Mucosa of rectum (tissue), 2 donors: ENCODE measurements around the gene TRIM8.
A peak's percentile ranks its signal among the peaks of the same experiment; 100 is the strongest.

Source experiments
- H3K27ac ChIP-seq, 2 donors: one replicate each; pipeline ENCODE4 v1.7.0; 2013; ENCODE audit warnings: inconsistent platforms in 2 of 2, low read depth in 2 of 2, low read length in 2 of 2
- H3K27me3 ChIP-seq, 2 donors: one replicate each; pipeline ENCODE4 v1.7.0; 2013; ENCODE audit warnings: low read length in 2 of 2; ENCODE audit not compliant: control insufficient read depth in 2 of 2, insufficient read depth in 2 of 2
- H3K36me3 ChIP-seq, 2 donors: one replicate each; pipeline ENCODE4 v1.7.0; 2013; ENCODE audit warnings: low read length in 2 of 2; ENCODE audit not compliant: control insufficient read depth in 2 of 2, insufficient read depth in 2 of 2
- H3K4me1 ChIP-seq, 2 donors: one replicate each; pipeline ENCODE4 v1.7.0; 2013; ENCODE audit warnings: low read length in 2 of 2, mild to moderate bottlenecking in 1 of 2; ENCODE audit not compliant: control insufficient read depth in 2 of 2, insufficient read depth in 2 of 2
- H3K4me3 ChIP-seq, 2 donors: one replicate each; pipeline ENCODE4 v1.7.0; 2013; ENCODE audit warnings: low read length in 2 of 2
- H3K9ac ChIP-seq, 2 donors: one replicate each; pipeline ENCODE4 v1.7.0; 2013; ENCODE audit warnings: low read length in 2 of 2, low read depth in 1 of 2, mild to moderate bottlenecking in 1 of 2
- H3K9me3 ChIP-seq, 2 donors: one replicate each; pipeline ENCODE4 v1.7.0; 2013; ENCODE audit warnings: low read length in 2 of 2; ENCODE audit not compliant: control insufficient read depth in 2 of 2
- donor health status: healthy.
- donor health status: Normal muscosa, but diverticular disease.

TRIM8 gene

GRCh38 chr10:102675666-102676533 is 31.6 kb downstream of the TRIM8 start:
- peak overlapping the region in 1 of 2 donors; percentile 24 for H3K9ac ChIP-seq
- H3K4me3 ChIP-seq: no peak overlapping the region
- H3K27ac ChIP-seq: peak overlapping the region; percentile 22 to 57
- H3K36me3 ChIP-seq: no peaks in the 10 kb centered on the region
- H3K4me1 ChIP-seq: peaks cover 24 to 35% of the 10 kb centered on the region in 2 donors
- no peaks in the 10 kb centered on the region for H3K9me3 ChIP-seq
- no peaks in the 10 kb centered on the region for H3K27me3 ChIP-seq

GRCh38 chr10:102676534-102677315 is 32.4 kb downstream of the TRIM8 start:
- peak overlapping the region in 1 of 2 donors; percentile 24 for H3K9ac ChIP-seq
- H3K9me3 ChIP-seq: no peaks in the 10 kb centered on the region
- H3K36me3 ChIP-seq: no peaks in the 10 kb centered on the region
- H3K27me3 ChIP-seq: no peaks in the 10 kb centered on the region
- H3K4me3 ChIP-seq: no peak overlapping the region
- peak overlapping the region; percentile 17 to 57 for H3K27ac ChIP-seq
- H3K4me1 ChIP-seq: peaks cover 24 to 35% of the 10 kb centered on the region in 2 donors

GRCh38 chr10:102677331-102678067 is 33.2 kb downstream of the TRIM8 start:
- Histone ChIP-seq H3K27me3 (no peaks in the 10 kb centered on the region), H3K4me1 (peaks cover 24 to 35% of the 10 kb centered on the region in 2 donors), H3K36me3 (no peaks in the 10 kb centered on the region), H3K9ac (no peak overlapping the region), H3K4me3 (no peak overlapping the region), H3K27ac (peak overlapping the region in 1 of 2 donors; percentile 3), H3K9me3 (no peaks in the 10 kb centered on the region)

GRCh38 chr10:102678068-102678400 is 33.8 kb downstream of the TRIM8 start:
- H3K36me3 ChIP-seq: no peaks in the 10 kb centered on the region
- H3K9ac ChIP-seq: no peak overlapping the region
- H3K27me3 ChIP-seq: no peaks in the 10 kb centered on the region
- H3K9me3 ChIP-seq: no peaks in the 10 kb centered on the region
- peaks cover 24 to 35% of the 10 kb centered on the region in 2 donors for H3K4me1 ChIP-seq
- H3K4me3 ChIP-seq: no peak overlapping the region
- H3K27ac ChIP-seq: peak overlapping the region in 1 of 2 donors; percentile 3

- no peak overlapping the region for H3K9ac ChIP-seq
- peak overlapping the region in 1 of 2 donors; percentile 9 for H3K27ac ChIP-seq
- H3K9me3 ChIP-seq: no peaks in the 10 kb centered on the region
- no peaks in the 10 kb centered on the region for H3K36me3 ChIP-seq
- H3K4me1 ChIP-seq: peaks cover 23 to 28% of the 10 kb centered on the region in 2 donors
- peak overlapping the region in 1 of 2 donors; percentile 26 for H3K4me3 ChIP-seq
- no peaks in the 10 kb centered on the region for H3K27me3 ChIP-seq
Measured at GRCh38 chr10:102678842-102679289, 34.6 kb downstream of the TRIM8 start.

- Histone ChIP-seq H3K4me3 (no peak overlapping the region), H3K27ac (no peak overlapping the region), H3K9ac (no peak overlapping the region), H3K36me3 (no peaks in the 10 kb centered on the region), H3K4me1 (peaks cover 16 to 24% of the 10 kb centered on the region in 2 donors), H3K9me3 (no peaks in the 10 kb centered on the region), H3K27me3 (no peaks in the 10 kb centered on the region)
Measured at GRCh38 chr10:102679596-102679995, 35.3 kb downstream of the TRIM8 start.

GRCh38 chr10:102681696-102682095 is 37.4 kb downstream of the TRIM8 start:
- no peaks in the 10 kb centered on the region for H3K9me3 ChIP-seq
- no peak overlapping the region for H3K27ac ChIP-seq
- H3K9ac ChIP-seq: no peak overlapping the region
- peaks cover 3 to 13% of the 10 kb centered on the region in 2 donors for H3K4me1 ChIP-seq
- H3K4me3 ChIP-seq: no peak overlapping the region
- H3K27me3 ChIP-seq: no peaks in the 10 kb centered on the region
- peaks cover 4 to 6% of the 10 kb centered on the region in 2 donors for H3K36me3 ChIP-seq

- peaks cover 4 to 6% of the 10 kb centered on the region in 2 donors for H3K36me3 ChIP-seq
- no peak overlapping the region for H3K4me3 ChIP-seq
- H3K4me1 ChIP-seq: peaks cover 0 to 7% of the 10 kb centered on the region in 2 donors
- no peaks in the 10 kb centered on the region for H3K9me3 ChIP-seq
- no peak overlapping the region for H3K27ac ChIP-seq
- H3K9ac ChIP-seq: no peak overlapping the region
- H3K27me3 ChIP-seq: no peaks in the 10 kb centered on the region
Measured at GRCh38 chr10:102682416-102682815, 38.1 kb downstream of the TRIM8 start.

- Histone ChIP-seq H3K36me3 (peaks cover 4 to 6% of the 10 kb centered on the region in 2 donors), H3K27ac (no peak overlapping the region), H3K4me1 (peaks cover 0 to 7% of the 10 kb centered on the region in 2 donors), H3K4me3 (no peak overlapping the region), H3K9ac (no peak overlapping the region), H3K27me3 (no peaks in the 10 kb centered on the region), H3K9me3 (no peaks in the 10 kb centered on the region)
Measured at GRCh38 chr10:102682981-102683380, 38.7 kb downstream of the TRIM8 start.
